ENCODE results near the gene C19orf85. TPM values are rescaled to one million over a fixed set of nuclear protein-coding genes. Genes with fewer than 3 reads are reported as not detected.
A peak's percentile ranks its signal among the peaks of the same experiment; 100 is the strongest.
"Not testable (repeated sequence)": the region's sequence is repeated elsewhere in the genome, so short reads cannot be mapped to it uniquely, and the experiment has no call there.

Gene C19orf85
- total RNA-seq, 4 donors from 2014 or later = not detected

- 90 to 92% methylated on average over 12 of the region's 12 CpGs for WGBS, 2 donors
- TF ChIP-seq CTCF (IDR thresholded peaks at IDR 0.05) (no peak), POLR2A (IDR thresholded peaks at IDR 0.05) (no peak)
- H3K4me3 ChIP-seq (ENCODE audit: low read depth, poor library complexity, severe bottlenecking) = no peak overlapping the region
- intact Hi-C loops (cut with DNase I; ENCODE audit: low total_unique reads) = no loop called here
- DNase-seq (ENCODE audit: low spot score in 2 of 2) = no peak
Measured at GRCh38 chr19:55453511-55454260, 10.9 kb downstream of the C19orf85 start.

- peak; percentile 78 to 95 for DNase-seq (ENCODE audit: low spot score in 2 of 2)
- no peak overlapping the region for H3K4me3 ChIP-seq (ENCODE audit: low read depth, poor library complexity, severe bottlenecking)
- TF ChIP-seq POLR2A (IDR thresholded peaks at IDR 0.05) = no peak
- TF ChIP-seq CTCF (IDR thresholded peaks at IDR 0.05) = no peak
- WGBS, 2 donors = 14 to 15% methylated on average over 30 to 34 of the region's 34 CpGs
- intact Hi-C loops (cut with DNase I; ENCODE audit: low total_unique reads) = no loop called here
Measured at GRCh38 chr19:55452749-55453346, 11.7 kb downstream of the C19orf85 start.

- intact Hi-C loops (cut with DNase I; ENCODE audit: low total_unique reads) = no loop called here
- no peak overlapping the region for H3K4me3 ChIP-seq (ENCODE audit: low read depth, poor library complexity, severe bottlenecking)
- WGBS, 2 donors = 2% methylated on average over 42 to 51 of the region's 57 CpGs
- TF ChIP-seq POLR2A (IDR thresholded peaks at IDR 0.05) (no peak), CTCF (IDR thresholded peaks at IDR 0.05) (no peak)
- DNase-seq (ENCODE audit: low spot score in 2 of 2) = no peak
Measured at GRCh38 chr19:55451965-55452748, 12.4 kb downstream of the C19orf85 start.

GRCh38 chr19:55451163-55451964, 13.2 kb downstream of the C19orf85 start:
- H3K4me3 ChIP-seq (ENCODE audit: low read depth, poor library complexity, severe bottlenecking) = no peak overlapping the region
- WGBS, 2 donors = 2 to 3% methylated on average over 50 to 56 of the region's 80 CpGs
- intact Hi-C loops (cut with DNase I; ENCODE audit: low total_unique reads) = no loop called here
- TF ChIP-seq CTCF (IDR thresholded peaks at IDR 0.05) (no peak), POLR2A (IDR thresholded peaks at IDR 0.05) (no peak)
- no peak for DNase-seq (ENCODE audit: low spot score in 2 of 2)

GRCh38 chr19:55449469-55449868, 15.1 kb downstream of the C19orf85 start:
- intact Hi-C loops (cut with DNase I; ENCODE audit: low total_unique reads) = no loop called here
- TF ChIP-seq CTCF (IDR thresholded peaks at IDR 0.05) (no peak), POLR2A (IDR thresholded peaks at IDR 0.05) (no peak)
- 49 to 50% methylated on average over 14 to 16 of the region's 16 CpGs for WGBS, 2 donors

GRCh38 chr19:55448175-55448490, 16.4 kb downstream of the C19orf85 start:
- H3K4me3 ChIP-seq (ENCODE audit: low read depth, poor library complexity, severe bottlenecking); intact Hi-C loops (cut with DNase I; ENCODE audit: low total_unique reads); DNase-seq (ENCODE audit: low spot score in 2 of 2): not testable (repeated sequence)
- 65 to 73% methylated on average over 5 of the region's 5 CpGs for WGBS, 2 donors

More at GRCh38 chr19:55449469-55449868, 15.1 kb downstream of the C19orf85 start:
- DNase-seq (ENCODE audit: low spot score in 2 of 2) = no peak
- no peak overlapping the region for H3K4me3 ChIP-seq (ENCODE audit: low read depth, poor library complexity, severe bottlenecking)
